HG03095 (cell line): ENCODE results near the gene DNAI1.
"Not testable (repeated sequence)": the region's sequence is repeated elsewhere in the genome, so short reads cannot be mapped to it uniquely, and the experiment has no call there.

Experiments used
- ATAC-seq: cut with Tn5 transposase; IDR thresholded peaks from one replicate; pipeline ENCODE4 v1.9.1; 2021; ENCODE audit warnings: moderate library complexity; ENCODE audit not compliant: unreplicated experiment

The DNAI1 gene

GRCh38 chr9:34458013-34458958, at the start of gene DNAI1, which contains the start of gene FAM219A:
DNAI1 (plus strand) TSS chr9:34458805; CDS start chr9:34459006, 201 bp downstream.
FAM219A (minus strand) TSS chr9:34458570; CDS start chr9:34458263, 307 bp downstream.
- peak; percentile 99 for ATAC-seq

GRCh38 chr9:34409154-34409553, 49.5 kb upstream of the DNAI1 start:
- ATAC-seq = no peak

DNA sequence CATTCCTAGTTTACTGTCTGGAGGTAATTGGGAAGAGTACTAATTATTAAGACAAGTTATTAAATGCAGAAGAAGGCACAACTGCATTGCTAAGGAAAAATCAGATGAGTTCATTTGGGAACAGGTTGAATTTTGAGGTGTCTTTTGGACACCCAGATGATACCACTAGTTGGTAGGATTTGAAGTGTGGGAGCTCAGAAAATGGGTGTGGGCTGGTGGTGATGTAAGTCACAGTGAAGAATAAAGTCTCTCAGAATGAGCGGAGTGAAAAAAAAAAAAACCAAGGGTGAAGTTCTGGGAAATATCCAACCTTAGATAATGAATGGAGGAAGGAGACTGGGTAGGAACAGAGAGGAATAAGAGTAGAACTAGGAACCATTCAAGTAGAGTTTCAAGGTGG, 46.3 kb upstream of the DNAI1 start:
- ATAC-seq = no peak

DNA sequence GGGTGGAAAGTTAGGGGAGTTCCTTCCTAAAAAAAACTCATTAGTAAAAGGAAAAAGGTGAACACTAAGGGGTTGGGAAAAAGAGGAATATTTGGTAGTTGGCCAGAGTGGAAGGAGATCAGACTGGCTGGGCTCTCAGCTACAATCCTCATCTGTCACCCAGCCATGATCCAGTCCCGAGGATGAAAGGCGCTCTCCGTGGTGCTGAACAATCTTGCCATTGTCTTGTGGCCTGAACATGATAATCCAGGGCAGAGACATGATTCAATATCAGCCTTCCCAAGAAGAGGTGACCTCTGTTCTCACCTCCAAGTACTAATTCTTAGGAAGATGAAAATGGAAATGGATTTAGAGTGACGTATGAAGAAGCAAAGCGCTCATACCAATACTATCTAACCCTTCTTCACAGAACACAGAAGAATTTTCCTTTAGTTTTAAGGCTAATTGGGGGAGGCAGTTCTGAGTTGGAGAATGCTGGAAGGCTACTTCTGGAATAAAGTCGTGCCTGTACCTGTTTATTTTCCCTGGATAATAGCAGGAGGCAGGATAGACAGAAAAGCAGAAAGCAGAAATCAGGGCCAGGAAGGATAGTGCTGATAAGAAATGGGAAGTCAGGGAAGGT, 45.3 kb upstream of the DNAI1 start:
- ATAC-seq = no peak

- no peak for ATAC-seq
Observed at GRCh38 chr9:34417734-34418133, 40.9 kb upstream of the DNAI1 start.

- ATAC-seq = no peak
Observed at GRCh38 chr9:34419716-34420504, 38.7 kb upstream of the DNAI1 start.

- ATAC-seq = no peak
Observed at GRCh38 chr9:34426347-34427074, 32.1 kb upstream of the DNAI1 start.

DNA sequence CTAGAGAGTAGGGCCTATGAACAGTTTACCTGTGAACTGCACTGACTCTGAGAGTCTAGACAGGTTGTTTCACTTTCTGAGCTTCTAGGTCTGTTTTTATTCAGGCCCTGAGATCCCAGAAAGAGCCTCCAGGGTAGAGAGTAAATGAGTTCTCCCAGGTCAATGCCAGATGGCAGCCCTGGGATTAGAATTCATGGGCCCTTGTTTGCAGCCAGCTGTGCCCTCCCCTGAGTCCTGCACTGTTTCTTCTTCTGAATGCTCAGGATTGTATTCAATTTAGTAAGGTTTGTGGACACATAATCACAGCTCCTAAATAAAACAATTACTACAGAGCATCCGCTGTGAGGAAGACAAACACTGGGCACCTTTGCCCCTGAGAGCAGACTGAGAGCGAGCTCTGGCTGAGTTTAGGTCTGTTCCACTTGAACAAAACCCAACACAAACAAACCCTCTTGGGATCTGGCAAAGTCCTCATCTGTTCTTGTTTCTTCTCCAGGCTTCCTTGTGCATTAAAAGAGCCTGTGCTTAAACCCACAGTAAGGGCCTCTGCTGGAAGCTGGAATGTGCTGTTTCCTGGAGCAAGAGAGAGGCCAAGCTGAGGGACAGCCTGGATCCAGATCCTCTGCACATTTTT, 30.2 kb upstream of the DNAI1 start:
- no peak for ATAC-seq

- ATAC-seq = no peak
Observed at GRCh38 chr9:34430843-34431437, 27.7 kb upstream of the DNAI1 start.

GRCh38 chr9:34431667-34432066, 26.9 kb upstream of the DNAI1 start:
- ATAC-seq = no peak

DNA sequence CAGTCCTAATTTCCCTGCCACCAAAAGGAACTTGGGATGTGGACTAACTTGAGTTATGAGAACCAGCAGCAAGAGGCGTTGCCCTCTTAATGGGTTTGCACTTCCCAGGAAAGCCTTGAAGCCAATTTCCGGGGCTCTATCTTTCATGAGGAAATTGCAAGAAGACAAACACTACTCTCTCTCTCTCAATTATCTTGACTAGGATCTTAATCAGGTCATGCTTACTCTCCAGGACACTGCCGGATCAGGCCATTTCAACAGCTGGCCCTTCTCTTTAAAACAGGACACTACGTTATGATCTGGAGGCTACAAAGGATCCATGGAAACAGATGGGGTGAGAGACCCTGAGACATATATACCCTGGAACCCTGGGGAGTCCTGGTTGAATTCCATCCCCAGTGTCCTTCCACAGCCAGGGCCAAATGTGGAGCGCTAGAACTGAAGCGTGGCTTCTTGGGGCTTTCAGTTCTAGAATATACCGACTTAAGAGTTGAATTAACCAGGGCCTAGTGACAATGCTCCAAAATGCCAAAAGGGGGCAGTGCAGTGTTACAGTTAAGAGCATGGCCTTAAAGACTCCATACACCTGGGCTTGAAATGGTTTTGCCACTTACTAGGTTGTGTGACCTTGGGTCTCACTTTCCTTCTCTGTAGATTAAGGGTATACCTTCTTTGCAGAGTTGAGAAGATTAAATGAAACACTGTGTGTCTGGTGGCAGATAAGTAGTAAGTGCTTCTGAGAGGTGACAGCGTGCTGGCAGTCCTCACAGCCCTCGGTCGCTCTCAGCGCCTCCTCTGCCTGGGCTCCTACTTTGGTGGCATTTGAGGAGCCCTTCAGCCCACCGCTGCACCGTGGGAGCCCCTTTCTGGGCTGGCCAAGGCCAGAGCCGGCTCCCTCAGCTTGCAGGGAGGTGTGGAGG, 21.3 kb upstream of the DNAI1 start:
- ATAC-seq = peak; percentile 65

DNA sequence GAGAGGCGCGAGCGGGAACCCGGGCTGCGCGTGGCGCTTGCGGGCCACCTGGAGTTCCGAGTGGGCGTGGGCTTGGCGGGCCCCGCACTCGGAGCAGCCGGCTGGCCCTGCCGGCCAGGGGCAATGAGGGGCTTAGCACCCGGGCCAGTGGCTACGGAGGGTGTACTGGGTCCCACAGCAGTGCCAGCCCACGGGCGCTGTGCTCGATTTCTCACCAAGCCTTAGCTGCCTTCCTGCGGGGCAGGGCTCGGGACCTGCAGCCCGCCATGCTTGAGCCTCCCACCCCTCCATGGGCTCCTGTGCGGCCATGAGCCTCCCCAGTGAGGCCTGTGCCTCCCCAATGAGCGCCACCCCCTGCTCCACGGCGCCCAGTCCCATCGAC, 20.7 kb upstream of the DNAI1 start:
- not testable (repeated sequence) for ATAC-seq

- ATAC-seq = not testable (repeated sequence)
Observed at GRCh38 chr9:34438465-34438864, 20.1 kb upstream of the DNAI1 start.

- ATAC-seq = no peak
Observed at GRCh38 chr9:34440017-34440416, 18.6 kb upstream of the DNAI1 start.

- ATAC-seq = no peak
Observed at GRCh38 chr9:34442770-34443169, 15.8 kb upstream of the DNAI1 start.

GRCh38 chr9:34443533-34443932, 15.1 kb upstream of the DNAI1 start:
- ATAC-seq = no peak

DNA sequence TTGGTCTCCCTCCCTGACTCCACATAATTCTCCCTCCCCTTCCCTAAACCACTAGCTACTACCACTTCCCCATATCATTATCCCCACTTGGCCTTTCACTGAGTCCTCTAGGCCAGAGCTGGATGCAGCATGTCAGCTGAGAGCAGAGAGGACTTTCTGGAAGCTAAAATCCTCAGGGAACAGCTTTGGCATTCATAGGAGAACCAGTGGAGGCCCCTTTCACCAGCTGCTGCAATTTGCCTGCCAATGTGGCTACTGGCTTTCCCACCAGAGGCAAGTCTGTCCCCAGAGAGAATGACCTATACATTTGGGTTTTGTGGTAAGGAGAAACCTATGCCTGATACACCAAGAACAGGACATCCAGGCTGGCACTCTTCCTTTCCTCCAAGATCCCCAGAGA, 14.6 kb upstream of the DNAI1 start:
- ATAC-seq = no peak

DNA sequence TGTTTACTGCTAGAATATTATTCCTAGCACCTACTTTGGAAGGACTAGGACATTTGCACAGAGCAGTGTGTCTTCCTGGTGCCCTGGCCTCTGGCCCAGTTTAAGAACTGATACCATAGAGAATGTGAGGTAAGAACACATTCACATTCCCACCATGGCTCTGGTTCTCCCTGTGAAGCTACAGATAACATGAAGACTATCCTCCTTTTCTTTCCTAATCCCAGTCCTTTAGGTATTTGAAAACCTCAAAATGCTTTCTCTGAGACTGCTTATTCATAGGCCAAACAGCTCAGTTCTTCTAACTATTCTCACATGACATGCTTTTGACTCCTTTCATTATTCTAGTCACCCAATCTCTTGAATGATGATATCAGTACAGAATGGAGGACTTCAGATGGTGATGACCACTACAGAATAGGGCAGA, 12.1 kb upstream of the DNAI1 start:
- no peak for ATAC-seq

DNA sequence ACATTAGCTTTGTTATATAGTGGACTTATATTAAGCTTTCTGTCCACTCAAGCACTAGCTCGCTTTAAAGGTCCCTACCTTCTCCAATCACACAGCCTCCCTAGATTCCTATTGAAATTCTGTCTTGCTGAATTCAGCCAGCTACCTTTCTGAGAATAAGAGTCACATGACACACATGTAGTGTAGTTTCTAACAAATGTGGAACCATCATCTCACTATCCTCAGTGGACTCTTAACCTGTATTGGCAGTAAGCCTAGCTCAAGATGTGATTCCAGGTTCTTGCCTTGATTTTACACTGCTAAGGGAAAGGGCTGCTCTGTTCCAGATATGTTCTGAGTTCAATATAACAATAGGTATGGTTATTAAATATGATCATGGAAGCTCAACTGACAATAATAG, 11.7 kb upstream of the DNAI1 start:
- no peak for ATAC-seq
